ENCODE data around the gene CYP4F11. TPM values are rescaled to one million over a fixed set of nuclear protein-coding genes. Genes with fewer than 3 reads are reported as not detected.
"Not testable (repeated sequence)": the region's sequence is repeated elsewhere in the genome, so short reads cannot be mapped to it uniquely, and the experiment has no call there.

Gene CYP4F11
- total RNA-seq, 2 experiments from 2014 or later, result not detected

DNA sequence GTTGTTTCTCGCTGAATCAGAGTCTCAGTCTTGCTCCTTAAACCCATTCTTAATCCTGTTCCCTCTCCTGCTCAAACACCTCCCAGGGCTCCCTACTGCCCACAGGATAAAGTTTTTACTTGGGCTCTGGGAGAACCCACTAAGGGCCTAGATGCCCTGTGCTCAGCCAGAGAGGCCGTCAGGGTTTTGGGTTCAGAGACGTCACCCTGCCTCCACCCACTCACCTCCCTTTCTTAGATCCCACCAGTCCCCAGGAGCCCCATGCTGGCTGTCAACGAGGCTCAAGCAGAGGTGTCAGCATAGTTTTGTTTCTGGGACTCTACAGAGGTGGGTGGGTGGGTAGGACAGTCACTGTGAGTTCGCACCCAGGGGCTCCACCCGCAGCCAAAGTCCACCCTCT, 20.9 kb downstream of the CYP4F11 start:
- Mint-ChIP-seq H3K4me3 (no peak overlapping the region), H3K36me3 (ENCODE audit: low read depth) (no peaks in the 10 kb centered on the region), H3K27me3 (peaks cover 79% of the 10 kb centered on the region), H3K27ac (no peak overlapping the region), H3K9me3 (peaks cover 3% of the 10 kb centered on the region), H3K4me1 (ENCODE audit: low read depth) (no peaks in the 10 kb centered on the region)
- no peak overlapping the region for H3K4me3 ChIP-seq (ENCODE audit: low read length)
- no peak for DNase-seq
- H3K9me3 ChIP-seq (ENCODE audit: control insufficient read depth in 1 of 2, insufficient read depth in 1 of 2, low read length in 2 of 2), result peaks cover 11 to 18% of the 10 kb centered on the region in 2 experiments
- intact Hi-C loops (cut with DNase I, micrococcal nuclease), result no loop called here
- TF ChIP-seq, protein P1, sequence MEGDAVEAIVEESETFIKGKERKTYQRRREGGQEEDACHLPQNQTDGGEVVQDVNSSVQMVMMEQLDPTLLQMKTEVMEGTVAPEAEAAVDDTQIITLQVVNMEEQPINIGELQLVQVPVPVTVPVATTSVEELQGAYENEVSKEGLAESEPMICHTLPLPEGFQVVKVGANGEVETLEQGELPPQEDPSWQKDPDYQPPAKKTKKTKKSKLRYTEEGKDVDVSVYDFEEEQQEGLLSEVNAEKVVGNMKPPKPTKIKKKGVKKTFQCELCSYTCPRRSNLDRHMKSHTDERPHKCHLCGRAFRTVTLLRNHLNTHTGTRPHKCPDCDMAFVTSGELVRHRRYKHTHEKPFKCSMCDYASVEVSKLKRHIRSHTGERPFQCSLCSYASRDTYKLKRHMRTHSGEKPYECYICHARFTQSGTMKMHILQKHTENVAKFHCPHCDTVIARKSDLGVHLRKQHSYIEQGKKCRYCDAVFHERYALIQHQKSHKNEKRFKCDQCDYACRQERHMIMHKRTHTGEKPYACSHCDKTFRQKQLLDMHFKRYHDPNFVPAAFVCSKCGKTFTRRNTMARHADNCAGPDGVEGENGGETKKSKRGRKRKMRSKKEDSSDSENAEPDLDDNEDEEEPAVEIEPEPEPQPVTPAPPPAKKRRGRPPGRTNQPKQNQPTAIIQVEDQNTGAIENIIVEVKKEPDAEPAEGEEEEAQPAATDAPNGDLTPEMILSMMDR (IDR thresholded peaks at IDR 0.05), result no peak
- H3K4me1 ChIP-seq (ENCODE audit: insufficient read depth, low read length), result peaks cover 3% of the 10 kb centered on the region
- no peak overlapping the region for H3K27ac ChIP-seq (ENCODE audit: low read depth in 1 of 2, low read length in 2 of 2)
- H3K36me3 ChIP-seq (ENCODE audit: insufficient read depth, low read length), result no peaks in the 10 kb centered on the region
- no peak for ATAC-seq (ENCODE audit: poor library complexity)
- CTCF ChIA-PET, result no interaction called here
- H3K27me3 ChIP-seq (ENCODE audit: control insufficient read depth in 1 of 2, insufficient read depth in 2 of 2, low read length in 2 of 2), result peaks cover 36 to 56% of the 10 kb centered on the region in 2 experiments
- POLR2A ChIA-PET, result no interaction called here

DNA sequence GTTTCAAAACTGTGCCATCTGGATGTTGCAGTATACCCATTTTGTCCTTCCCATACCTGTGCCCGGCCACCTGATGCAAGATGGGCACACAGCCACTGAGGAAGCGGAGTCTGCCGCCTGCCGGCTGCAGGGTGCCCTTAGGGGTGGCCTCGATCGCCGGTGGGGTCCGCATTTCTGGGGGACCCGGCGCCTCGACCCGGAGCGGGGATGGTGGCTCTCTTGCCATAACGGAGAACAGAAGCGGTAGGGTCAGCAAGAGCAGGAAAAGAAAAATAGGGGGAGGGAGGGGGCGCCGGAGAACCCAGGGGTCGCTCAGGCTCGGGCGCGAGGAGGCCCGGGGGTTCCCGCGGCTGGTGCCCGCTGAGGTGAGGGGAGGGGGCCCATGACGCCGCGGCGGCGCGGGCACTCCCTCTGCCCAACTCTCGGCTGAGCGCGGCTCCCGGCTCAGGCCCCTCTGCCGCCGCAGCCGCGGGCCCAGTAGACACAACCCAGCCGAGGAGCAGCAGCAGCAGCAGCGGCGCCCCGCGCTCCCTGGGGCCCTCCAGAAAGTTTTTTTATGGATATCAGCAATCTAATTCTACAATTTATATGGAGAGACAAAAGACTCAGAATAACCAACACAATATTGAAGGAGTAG, 22.6 kb downstream of the CYP4F11 start:
- H3K4me1 ChIP-seq (ENCODE audit: insufficient read depth, low read length), result peaks cover 3% of the 10 kb centered on the region
- H3K27ac ChIP-seq (ENCODE audit: low read depth in 1 of 2, low read length in 2 of 2), result no peak overlapping the region
- ChIA-PET CTCF (no interaction called here), POLR2A (no interaction called here)
- no peaks in the 10 kb centered on the region for H3K36me3 ChIP-seq (ENCODE audit: insufficient read depth, low read length)
- H3K4me3 ChIP-seq (ENCODE audit: low read length), result no peak overlapping the region
- H3K27ac Mint-ChIP-seq, result no peak overlapping the region
- ATAC-seq (ENCODE audit: poor library complexity) (no peak), DNase-seq (peak in 1 of 14 experiments; percentile 5)
- TF ChIP-seq, protein P1 (IDR thresholded peaks at IDR 0.05), result no peak
- H3K36me3 Mint-ChIP-seq (ENCODE audit: low read depth), result no peaks in the 10 kb centered on the region
- H3K27me3 ChIP-seq (ENCODE audit: control insufficient read depth in 1 of 2, insufficient read depth in 2 of 2, low read length in 2 of 2), result peaks cover 33 to 54% of the 10 kb centered on the region in 2 experiments
- peaks cover 75% of the 10 kb centered on the region for H3K27me3 Mint-ChIP-seq
- no peak overlapping the region for H3K4me3 Mint-ChIP-seq
- intact Hi-C loops (cut with DNase I, micrococcal nuclease), result no loop called here
- H3K9me3 Mint-ChIP-seq, result peaks cover 3% of the 10 kb centered on the region
- H3K9me3 ChIP-seq (ENCODE audit: control insufficient read depth in 1 of 2, insufficient read depth in 1 of 2, low read length in 2 of 2), result peaks cover 11 to 18% of the 10 kb centered on the region in 2 experiments
- H3K4me1 Mint-ChIP-seq (ENCODE audit: low read depth), result no peaks in the 10 kb centered on the region

DNA sequence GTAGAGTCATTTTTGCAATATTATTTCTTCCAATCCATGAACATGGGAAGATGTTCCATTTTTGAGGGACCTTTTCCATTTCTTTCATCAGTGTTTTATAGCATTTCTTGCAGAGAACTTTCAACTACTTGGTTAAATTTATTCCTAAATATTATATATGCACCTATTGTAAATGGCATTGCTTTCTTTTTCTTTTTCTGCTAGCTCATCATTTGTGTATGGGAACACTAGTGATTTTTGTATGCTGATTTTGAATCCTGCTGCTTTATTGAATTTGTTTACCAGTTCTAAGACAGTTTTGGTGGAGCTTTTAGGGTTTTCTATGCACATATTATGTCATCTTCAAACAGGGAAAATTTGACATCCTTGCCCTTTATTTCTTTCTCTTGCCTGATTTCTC, 29.3 kb downstream of the CYP4F11 start:
- ChIA-PET CTCF (no interaction called here), POLR2A (no interaction called here)
- H3K27me3 ChIP-seq (ENCODE audit: control insufficient read depth in 1 of 2, insufficient read depth in 2 of 2, low read length in 2 of 2), result peaks cover 1 to 14% of the 10 kb centered on the region in 2 experiments
- TF ChIP-seq, protein P1 (IDR thresholded peaks at IDR 0.05), result no peak
- Mint-ChIP-seq H3K4me1 (ENCODE audit: low read depth) (peaks cover 10% of the 10 kb centered on the region), H3K27ac (no peak overlapping the region), H3K36me3 (ENCODE audit: low read depth) (no peaks in the 10 kb centered on the region), H3K27me3 (peaks cover 81% of the 10 kb centered on the region), H3K4me3 (no peak overlapping the region), H3K9me3 (peaks cover 6% of the 10 kb centered on the region)
- H3K9me3 ChIP-seq (ENCODE audit: control insufficient read depth in 1 of 2, insufficient read depth in 1 of 2, low read length in 2 of 2), result no peaks in the 10 kb centered on the region
- intact Hi-C loops (cut with DNase I, micrococcal nuclease), result no loop called here
- no peak overlapping the region for H3K27ac ChIP-seq (ENCODE audit: low read depth in 1 of 2, low read length in 2 of 2)
- DNase-seq (no peak), ATAC-seq (ENCODE audit: poor library complexity) (no peak)
- no peak overlapping the region for H3K4me3 ChIP-seq (ENCODE audit: low read length)
- H3K36me3 ChIP-seq (ENCODE audit: insufficient read depth, low read length), result no peaks in the 10 kb centered on the region
- H3K4me1 ChIP-seq (ENCODE audit: insufficient read depth, low read length), result no peaks in the 10 kb centered on the region

DNA sequence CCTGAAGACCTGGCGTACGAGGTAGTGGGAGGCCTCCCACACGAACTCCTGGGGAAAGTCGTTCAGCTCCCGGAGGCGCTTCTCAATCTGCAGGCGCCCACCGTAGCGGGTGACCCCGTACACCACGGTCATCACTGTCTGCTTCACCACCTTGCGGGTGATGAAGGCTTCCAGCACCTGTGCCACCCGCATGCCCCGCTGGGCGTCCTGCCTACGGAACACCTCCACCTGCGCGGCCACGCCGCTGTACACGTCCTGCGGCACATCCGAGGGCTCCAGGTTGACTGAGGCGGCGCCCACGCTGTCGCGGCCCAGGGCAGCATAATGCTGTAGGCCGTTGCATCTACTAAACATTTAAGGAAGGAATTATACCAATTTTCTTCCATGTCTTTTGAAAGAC, 31.4 kb downstream of the CYP4F11 start:
- DNase-seq; H3K9me3 ChIP-seq (ENCODE audit: control insufficient read depth in 1 of 2, insufficient read depth in 1 of 2, low read length in 2 of 2); intact Hi-C loops (cut with DNase I, micrococcal nuclease); H3K36me3 Mint-ChIP-seq (ENCODE audit: low read depth); H3K36me3 ChIP-seq (ENCODE audit: insufficient read depth, low read length); H3K27me3 ChIP-seq (ENCODE audit: control insufficient read depth in 1 of 2, insufficient read depth in 2 of 2, low read length in 2 of 2); H3K9me3 Mint-ChIP-seq; CTCF ChIA-PET; POLR2A ChIA-PET; H3K27ac Mint-ChIP-seq; H3K4me1 ChIP-seq (ENCODE audit: insufficient read depth, low read length); H3K4me3 ChIP-seq (ENCODE audit: low read length); ATAC-seq (ENCODE audit: poor library complexity); H3K4me3 Mint-ChIP-seq; H3K27ac ChIP-seq (ENCODE audit: low read depth in 1 of 2, low read length in 2 of 2): not testable (repeated sequence)
- H3K27me3 Mint-ChIP-seq, result peaks cover 77% of the 10 kb centered on the region
- peaks cover 10% of the 10 kb centered on the region for H3K4me1 Mint-ChIP-seq (ENCODE audit: low read depth)
